IPS-NIHi7 (cell line): Measurements from ENCODE around the gene RAB11FIP5.
A peak's percentile ranks its signal among the peaks of the same experiment; 100 is the strongest.

Source experiments
- DNase-seq: peaks from one replicate; pipeline ENCODE4 v3.0.0; 2012; ENCODE audit warnings: mixed read lengths; ENCODE audit errors: extremely low spot score

Gene RAB11FIP5

GRCh38 chr2:73033142-73033765, 79.5 kb downstream of the RAB11FIP5 start:
- no peak for DNase-seq

GRCh38 chr2:73032702-73033097, 80.0 kb downstream of the RAB11FIP5 start:
- DNase-seq: no peak

- DNase-seq: no peak
Measured at GRCh38 chr2:73031725-73032701, 80.7 kb downstream of the RAB11FIP5 start.

GRCh38 chr2:73031095-73031678, 81.6 kb downstream of the RAB11FIP5 start:
- DNase-seq: no peak

GRCh38 chr2:73028841-73029240, 83.9 kb downstream of the RAB11FIP5 start:
- DNase-seq: no peak

- no peak for DNase-seq
Measured at GRCh38 chr2:73027340-73027739, 85.4 kb downstream of the RAB11FIP5 start.

GRCh38 chr2:73023497-73023896, 89.3 kb downstream of the RAB11FIP5 start:
- DNase-seq: peak; percentile 5
